Heart right ventricle (tissue), 16 donors: ENCODE results near the gene RBM15. TPM values are rescaled to one million over a fixed set of nuclear protein-coding genes. Genes with fewer than 3 reads are reported as not detected.

Experiments
- ATAC-seq, 8 donors: fragments of 200-7000 bp; cut with Tn5 transposase; one replicate each; pipeline ENCODE4 v1.9.1; 2020; ENCODE audit warnings: mild to moderate bottlenecking in 8 of 8, moderate library complexity in 8 of 8, moderate number of reproducible peaks in 1 of 8
- DNase-seq, 2 donors: peaks; one replicate each; pipeline ENCODE4 v3.0.0-alpha.2; 2020
- H3K27ac ChIP-seq, 10 donors: fragments of 200-600 bp; sonication (generic) in 2 of 10; one replicate each; pipeline versions ENCODE4 v1.5.0 to v1.8.0; 2020 to 2022; ENCODE audit warnings: mild to moderate bottlenecking in 3 of 10
- H3K27me3 ChIP-seq, 7 donors: fragments of 200-600 bp; one replicate each; pipeline ENCODE4 v1.8.0; 2021 to 2022; ENCODE audit warnings: mild to moderate bottlenecking in 2 of 7
- H3K36me3 ChIP-seq, 9 donors: fragments of 200-600 bp; sonication (generic) in 1 of 9; one replicate each; pipeline versions ENCODE4 v1.5.0 to v1.8.0; 2020 to 2022; ENCODE audit warnings: mild to moderate bottlenecking in 2 of 9
- H3K4me1 ChIP-seq, 9 donors: fragments of 200-600 bp; sonication (generic) in 1 of 9; one replicate each; pipeline versions ENCODE4 v1.5.0 to v1.8.0; 2020 to 2022; ENCODE audit warnings: mild to moderate bottlenecking in 4 of 9
- H3K4me3 ChIP-seq, 10 donors: fragments of 200-600 bp; sonication (generic) in 2 of 10; one replicate each; pipeline versions ENCODE4 v1.5.0 to v1.8.0; 2020 to 2022; ENCODE audit warnings: mild to moderate bottlenecking in 7 of 10, moderate library complexity in 2 of 10
- H3K9me3 ChIP-seq, 11 donors: fragments of 200-600 bp in 10 of 11; sonication (generic) in 2 of 11; one replicate each; pipeline versions ENCODE4 v1.5.0 to v1.8.0; 2013 to 2022; ENCODE audit warnings: mild to moderate bottlenecking in 2 of 11, control low read depth in 1 of 11, moderate library complexity in 1 of 11
- WGBS, 2 donors: extraction: QIAGEN DNeasy Blood & Tissue Kit; methylation state at CpG; one replicate each; pipeline ENCODE4 v1.1.7; 2013; ENCODE audit warnings: inconsistent platforms in 1 of 2; 5-methylcytosine and 5-hydroxymethylcytosine counted together
- intact Hi-C, 10 donors: fragments of 100-400 bp; cut with DNase I; formaldehyde crosslinking; loops; one replicate each; pipeline versions ENCODE4 v1.11.1 to v1.14.2; 2022
- polyA plus RNA-seq, 2 donors: library from polyadenylated mRNA; stranded (reverse); fragments of 200-250 nt; gene quantifications; one replicate each; pipeline ENCODE4 v1.2.3, GENCODE V29; 2013
- total RNA-seq, 10 donors: library from RNA; stranded (reverse); fragmentation: NEBNext Ultra II Directional in 3 of 10; extraction: Animal tissue kit (Norgen Biotek cat#: 25700) in 3 of 10; gene quantifications; one replicate each; pipeline versions ENCODE4 v1.2.1 to v1.2.4, GENCODE V29; 2021 to 2023
- TF ChIP-seq, protein P1 (sequence below), 9 donors: fragments of 200-600 bp; sonication (generic) in 2 of 9; IDR thresholded peaks; one replicate each; pipeline versions ENCODE4 v1.5.0 to v1.8.0; 2021 to 2022; ENCODE audit warnings: antibody characterized with exemption in 9 of 9, mild to moderate bottlenecking in 5 of 9, moderate library complexity in 1 of 9
- donor health status: Arrhythmogenic right ventricular cardiomyopathy.
- donor health status: ischemic (EF 13 %, LVEDD 7.1; RV severe dilation, severe dysfunction).
- donor health status: healthy with polysubstance abuse.
- donor health status: DM: no; HTN: yes; CAD: no.
- donor health status: DM: no; HTN: no; CAD: no.
- donor health status: ischemic (EF 25% LVEDD 6.9; RV normal size, moderate dysfunction).
- donor health status: ischemic (EF 25% LVEDD 5.7; RV mildly dilated, moderate dysfunction).
- donor health status: healthy.
- donor health status: DM: yes; HTN: yes; CAD: no.
- donor health status: Ischemic cardiomyopathy.
- donor health status: ischemic (EF 35%, LVEDD 5.7; RV mildly dilated, moderate dysfunction).
- donor health status: nonischemic (EF 11% LVEDD 7.7; RV severe dilation, severe dysfunction).
- donor health status: DM: yes; HTN: yes; CAD: no.
- donor health status: PGD.
- donor health status: ischemic (EF 29% LVEDD 5.4; RV normal size, mild dysfunction).
- donor health status: nonischemic (EF 23%, LVEDD 6.1; RV moderate dilation, normal function).

Gene RBM15
- total and polyA plus RNA-seq, 12 donors: 1.4 to 22.3 (median 18.8) TPM

DNA sequence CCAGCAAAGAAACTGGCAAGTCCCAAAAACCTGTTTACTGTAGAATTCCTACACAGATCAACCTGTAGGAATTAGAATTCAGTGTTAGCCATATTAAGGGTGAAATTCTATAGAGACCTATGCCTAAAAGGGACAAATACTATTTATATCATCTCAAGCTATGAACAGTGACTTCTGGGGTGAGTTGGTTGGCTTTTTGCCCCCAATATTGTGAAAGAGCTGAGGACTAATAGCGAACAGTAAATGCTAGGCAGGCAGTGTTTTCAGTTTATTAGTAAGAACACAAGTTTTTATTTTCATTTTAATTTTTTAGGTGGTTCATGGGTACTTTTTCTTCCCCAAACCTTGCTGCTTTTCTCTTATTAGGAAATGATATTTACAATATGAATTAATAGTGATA, 36.3 kb downstream of the RBM15 start:
- intact Hi-C loops: no loop called here
- Histone ChIP-seq H3K27me3 (no peaks in the 10 kb centered on the region), H3K4me3 (no peak overlapping the region), H3K9me3 (no peaks in the 10 kb centered on the region), H3K36me3 (peaks cover 0 to 98% (median 33%) of the 10 kb centered on the region in 9 donors), H3K27ac (no peak overlapping the region), H3K4me1 (peaks cover 0 to 8% (median 0%) of the 10 kb centered on the region in 9 donors)
- DNase-seq: no peak
- TF ChIP-seq, protein P1, sequence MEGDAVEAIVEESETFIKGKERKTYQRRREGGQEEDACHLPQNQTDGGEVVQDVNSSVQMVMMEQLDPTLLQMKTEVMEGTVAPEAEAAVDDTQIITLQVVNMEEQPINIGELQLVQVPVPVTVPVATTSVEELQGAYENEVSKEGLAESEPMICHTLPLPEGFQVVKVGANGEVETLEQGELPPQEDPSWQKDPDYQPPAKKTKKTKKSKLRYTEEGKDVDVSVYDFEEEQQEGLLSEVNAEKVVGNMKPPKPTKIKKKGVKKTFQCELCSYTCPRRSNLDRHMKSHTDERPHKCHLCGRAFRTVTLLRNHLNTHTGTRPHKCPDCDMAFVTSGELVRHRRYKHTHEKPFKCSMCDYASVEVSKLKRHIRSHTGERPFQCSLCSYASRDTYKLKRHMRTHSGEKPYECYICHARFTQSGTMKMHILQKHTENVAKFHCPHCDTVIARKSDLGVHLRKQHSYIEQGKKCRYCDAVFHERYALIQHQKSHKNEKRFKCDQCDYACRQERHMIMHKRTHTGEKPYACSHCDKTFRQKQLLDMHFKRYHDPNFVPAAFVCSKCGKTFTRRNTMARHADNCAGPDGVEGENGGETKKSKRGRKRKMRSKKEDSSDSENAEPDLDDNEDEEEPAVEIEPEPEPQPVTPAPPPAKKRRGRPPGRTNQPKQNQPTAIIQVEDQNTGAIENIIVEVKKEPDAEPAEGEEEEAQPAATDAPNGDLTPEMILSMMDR (IDR thresholded peaks at IDR 0.05): no peak
- ATAC-seq: no peak
- 97 to 98% methylated on average over 1 of the region's 1 CpG for WGBS, 2 donors

DNA sequence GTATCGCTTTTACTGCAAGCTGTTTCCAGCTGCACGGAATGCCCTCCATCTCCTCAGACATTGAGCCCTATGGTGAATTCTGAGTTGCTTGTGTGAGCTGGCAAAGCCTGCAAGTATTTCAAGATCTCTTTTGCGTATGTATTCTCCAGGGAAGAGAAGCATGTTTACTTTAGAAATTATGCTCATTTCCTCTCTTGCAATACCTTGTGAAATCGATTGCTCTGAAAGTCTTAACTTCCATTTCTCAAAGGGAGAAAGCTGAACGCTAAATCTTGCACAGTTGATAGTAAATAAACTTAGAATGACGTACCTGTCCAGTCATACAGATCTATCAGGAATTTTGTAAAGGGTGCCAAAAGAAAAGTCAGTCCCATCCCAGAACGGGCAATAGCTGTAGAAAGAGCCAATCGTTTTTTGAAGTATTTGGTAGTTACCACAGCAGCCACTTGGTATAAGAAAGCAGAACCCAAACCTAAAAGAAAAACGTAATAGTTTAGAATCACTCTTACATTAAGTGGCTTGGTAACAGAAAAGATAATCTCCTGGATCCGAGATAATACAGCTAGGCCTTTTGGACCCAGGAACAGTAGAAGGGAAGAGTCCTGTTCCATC, 41.6 kb downstream of the RBM15 start:
- H3K27ac ChIP-seq: peak overlapping the region in 6 of 10 donors; percentile 8 to 72 (median 36)
- intact Hi-C loops: no loop called here
- H3K4me3 ChIP-seq: no peak overlapping the region
- ATAC-seq (peak in 1 of 8 donors; percentile 61), DNase-seq (no peak)
- TF ChIP-seq, protein P1 (IDR thresholded peaks at IDR 0.05): no peak
- H3K27me3 ChIP-seq: no peaks in the 10 kb centered on the region
- peaks cover 0 to 36% (median 7%) of the 10 kb centered on the region in 9 donors for H3K4me1 ChIP-seq
- H3K36me3 ChIP-seq: peaks cover 0 to 66% (median 23%) of the 10 kb centered on the region in 9 donors
- 60 to 65% methylated on average over 10 of the region's 10 CpGs for WGBS, 2 donors
- no peaks in the 10 kb centered on the region for H3K9me3 ChIP-seq

DNA sequence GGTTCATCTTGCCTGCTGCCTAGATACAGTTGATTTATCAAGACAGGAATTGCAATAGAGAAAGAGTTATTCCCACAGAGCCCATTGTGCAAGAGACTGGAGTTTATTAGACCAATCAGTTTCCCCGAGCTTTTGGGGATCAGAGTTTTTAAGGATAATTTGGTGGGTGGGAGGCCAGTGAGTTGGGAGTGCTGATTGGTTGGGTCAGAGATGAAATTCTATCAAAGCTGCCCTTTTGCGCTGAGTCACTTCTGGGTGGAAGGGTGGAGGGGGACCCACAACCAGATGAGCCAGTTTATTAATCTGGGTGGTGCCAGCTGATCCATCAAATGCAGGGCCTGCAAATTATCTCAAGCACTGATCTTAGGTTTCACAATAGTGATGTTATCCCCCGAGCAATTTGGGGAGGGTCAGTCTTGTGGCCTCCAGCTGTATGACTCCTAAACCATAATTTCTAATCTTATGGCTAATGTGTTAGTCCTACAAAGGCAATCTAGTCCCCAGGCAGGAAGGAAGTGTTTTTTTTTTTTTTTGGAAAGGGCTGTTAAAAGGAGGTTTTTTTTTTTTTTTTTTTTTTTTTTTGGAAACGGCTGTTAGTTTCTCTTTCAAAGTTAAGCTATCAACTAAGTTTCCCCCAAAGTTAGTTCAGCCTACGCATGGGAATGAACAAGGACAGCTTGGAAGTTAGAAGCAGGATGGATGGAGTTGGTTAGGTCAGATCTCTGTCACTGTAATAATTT, 44.2 kb downstream of the RBM15 start:
- Histone ChIP-seq H3K4me1 (peaks cover 0 to 36% (median 7%) of the 10 kb centered on the region in 9 donors), H3K9me3 (no peaks in the 10 kb centered on the region), H3K36me3 (peaks cover 0 to 63% (median 5%) of the 10 kb centered on the region in 9 donors), H3K27me3 (no peaks in the 10 kb centered on the region), H3K4me3 (peak overlapping the region in 4 of 10 donors; percentile 2 to 26 (median 20)), H3K27ac (peak overlapping the region in 7 of 10 donors; percentile 40 to 76 (median 65))
- intact Hi-C loops: no loop called here
- ATAC-seq: peak in 5 of 8 donors; percentile 16 to 52 (median 50)
- TF ChIP-seq, protein P1 (IDR thresholded peaks at IDR 0.05): no peak
- no peak for DNase-seq
- WGBS, 2 donors: 58 to 60% methylated on average over 5 of the region's 5 CpGs

DNA sequence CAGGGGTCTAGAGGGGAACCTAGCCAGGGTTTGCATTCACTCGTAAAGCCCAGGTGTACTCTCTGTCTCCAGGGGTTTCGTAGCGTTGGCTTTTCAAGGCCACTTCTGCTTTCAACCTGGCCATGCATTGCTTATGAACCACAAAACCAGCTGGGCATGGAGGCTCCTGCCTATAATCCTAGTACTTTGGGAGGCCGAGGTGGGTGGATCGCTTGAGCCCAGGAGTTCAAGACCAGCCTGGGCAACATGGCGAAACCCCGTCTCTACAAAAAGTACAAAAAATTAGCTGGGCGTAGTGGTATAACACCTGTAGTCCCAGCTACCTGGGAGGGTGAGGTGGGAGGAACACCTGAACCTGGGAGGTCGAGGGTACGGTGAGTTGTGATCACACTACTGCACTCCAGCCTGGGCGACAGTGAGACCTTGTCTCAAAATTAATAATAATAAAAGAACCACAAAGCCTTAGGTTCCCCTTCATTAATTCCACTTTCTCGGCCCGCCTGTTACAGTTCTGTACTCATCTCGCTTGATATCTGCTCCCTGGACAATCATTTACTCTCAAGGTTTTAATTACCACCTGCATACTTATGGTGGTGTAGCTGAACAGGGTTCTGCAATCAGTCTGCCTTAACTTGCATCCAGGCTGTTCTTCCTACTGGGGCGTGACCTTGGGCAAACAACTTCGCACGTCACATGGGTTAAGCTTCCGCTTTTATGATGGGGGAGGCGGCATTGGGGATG, 45.6 kb downstream of the RBM15 start:
- H3K27ac ChIP-seq: peak overlapping the region in 4 of 10 donors; percentile 40 to 76 (median 67)

More for the DNA sequence above, 45.6 kb downstream of the RBM15 start:
- Histone ChIP-seq H3K27me3 (no peaks in the 10 kb centered on the region), H3K36me3 (peaks cover 0 to 57% (median 4%) of the 10 kb centered on the region in 9 donors), H3K4me1 (peaks cover 0 to 36% (median 13%) of the 10 kb centered on the region in 9 donors), H3K4me3 (no peak overlapping the region), H3K9me3 (no peaks in the 10 kb centered on the region)
- TF ChIP-seq, protein P1 (IDR thresholded peaks at IDR 0.05): no peak
- no peak for ATAC-seq
- no peak for DNase-seq
- WGBS, 2 donors: 96 to 97% methylated on average over 19 of the region's 19 CpGs
- intact Hi-C loops: loop anchor here in 1 of 10 donors (5.0 kb wide), 1 partner anchor 42 kb away; no protein-coding TSS in a partner anchor
